T-helper 9 cell (primary cell): ENCODE measurements around the gene EXOSC9.

ENCODE experiments used
- DNase-seq: peaks from one replicate; pipeline ENCODE4 v3.0.0-alpha.2; 2020

Gene EXOSC9

GRCh38 chr4:121789960-121790829 lies 10.9 kb upstream of the EXOSC9 start:
- DNase-seq, result no peak

- no peak for DNase-seq
Observed at GRCh38 chr4:121790976-121791375, 10.1 kb upstream of the EXOSC9 start.

- DNase-seq, result no peak
Observed at GRCh38 chr4:121791481-121791880, 9.6 kb upstream of the EXOSC9 start.

GRCh38 chr4:121792966-121793365 lies 8.2 kb upstream of the EXOSC9 start:
- DNase-seq, result no peak

- DNase-seq, result no peak
Observed at GRCh38 chr4:121794505-121795188, 6.5 kb upstream of the EXOSC9 start.

GRCh38 chr4:121796283-121796682 lies 4.8 kb upstream of the EXOSC9 start:
- DNase-seq, result no peak

- DNase-seq, result no peak
Observed at GRCh38 chr4:121799208-121799823, 1.8 kb upstream of the EXOSC9 start.

- DNase-seq, result no peak
Observed at GRCh38 chr4:121799867-121800501, 1.1 kb upstream of the EXOSC9 start.

GRCh38 chr4:121800638-121800960 lies 524 bp upstream of the EXOSC9 start:
- no peak for DNase-seq

GRCh38 chr4:121801715-121802075 lies 572 bp downstream of the EXOSC9 start:
- no peak for DNase-seq

GRCh38 chr4:121806411-121806810 lies 5.3 kb downstream of the EXOSC9 start:
- DNase-seq, result no peak

- DNase-seq, result no peak
Observed at GRCh38 chr4:121811122-121811521, 10.0 kb downstream of the EXOSC9 start.

GRCh38 chr4:121814756-121815155 lies 13.6 kb downstream of the EXOSC9 start:
- no peak for DNase-seq

GRCh38 chr4:121817006-121817405 lies 15.9 kb downstream of the EXOSC9 start:
- DNase-seq, result no peak

- DNase-seq, result no peak
Observed at GRCh38 chr4:121817701-121818100, 16.6 kb downstream of the EXOSC9 start.

GRCh38 chr4:121818215-121818614 lies 17.1 kb downstream of the EXOSC9 start:
- no peak for DNase-seq

- DNase-seq, result no peak
Observed at GRCh38 chr4:121819216-121819965, 18.3 kb downstream of the EXOSC9 start.

- no peak for DNase-seq
Observed at GRCh38 chr4:121822047-121822446, 20.9 kb downstream of the EXOSC9 start.

GRCh38 chr4:121822796-121823504 lies 21.8 kb downstream of the EXOSC9 start:
- peak; percentile 10 for DNase-seq

GRCh38 chr4:121823505-121824170 lies 22.5 kb downstream of the EXOSC9 start, which contains the start of gene CCNA2:
Gene CCNA2 (minus strand): TSS chr4:121823883. CDS start chr4:121823628, 255 bp downstream.
- DNase-seq, result peak; percentile 93

GRCh38 chr4:121824171-121824527 lies 23.0 kb downstream of the EXOSC9 start:
- no peak for DNase-seq
